ENCODE measurements around the gene PLEKHH2.
"Not testable (repeated sequence)": the region's sequence is repeated elsewhere in the genome, so short reads cannot be mapped to it uniquely, and the experiment has no call there.

PLEKHH2 gene

GRCh38 chr2:43642363-43642762 lies 5.3 kb downstream of the PLEKHH2 start:
- DNase-seq = peak in 1 of 2 experiments; percentile 21

GRCh38 chr2:43643680-43644079 lies 6.6 kb downstream of the PLEKHH2 start:
- DNase-seq = no peak

- DNase-seq = no peak
Observed at GRCh38 chr2:43648994-43649701, 12.1 kb downstream of the PLEKHH2 start.

GRCh38 chr2:43653506-43653905 lies 16.4 kb downstream of the PLEKHH2 start:
- DNase-seq = no peak

GRCh38 chr2:43657241-43657640 lies 20.2 kb downstream of the PLEKHH2 start:
- DNase-seq = no peak

- no peak for DNase-seq
Observed at GRCh38 chr2:43675646-43676321, 38.7 kb downstream of the PLEKHH2 start.

GRCh38 chr2:43676322-43677050 lies 39.4 kb downstream of the PLEKHH2 start, which contains the start of gene C1GALT1C1L:
C1GALT1C1L (minus strand) TSS chr2:43676429; CDS start chr2:43676322, 107 bp downstream.
- no peak for DNase-seq

- not testable (repeated sequence) for DNase-seq
Observed at GRCh38 chr2:43677783-43678182, 40.7 kb downstream of the PLEKHH2 start.

GRCh38 chr2:43685357-43685756 lies 48.3 kb downstream of the PLEKHH2 start:
- DNase-seq = no peak

GRCh38 chr2:43689999-43690398 lies 52.9 kb downstream of the PLEKHH2 start:
- DNase-seq = no peak

- no peak for DNase-seq
Observed at GRCh38 chr2:43692428-43692994, 55.5 kb downstream of the PLEKHH2 start.

GRCh38 chr2:43698140-43698539 lies 61.1 kb downstream of the PLEKHH2 start:
- not testable (repeated sequence) for DNase-seq

- DNase-seq = no peak
Observed at GRCh38 chr2:43699761-43700160, 62.7 kb downstream of the PLEKHH2 start.

- DNase-seq = peak; percentile 22 to 62
Observed at GRCh38 chr2:43701111-43701510, 64.1 kb downstream of the PLEKHH2 start.

- DNase-seq = peak in 1 of 2 experiments; percentile 2
Observed at GRCh38 chr2:43707255-43708015, 70.4 kb downstream of the PLEKHH2 start.

- no peak for DNase-seq
Observed at GRCh38 chr2:43708178-43708577, 71.1 kb downstream of the PLEKHH2 start.

GRCh38 chr2:43708891-43709290 lies 71.8 kb downstream of the PLEKHH2 start:
- no peak for DNase-seq

GRCh38 chr2:43710866-43711265 lies 73.8 kb downstream of the PLEKHH2 start:
- no peak for DNase-seq

- DNase-seq = no peak
Observed at GRCh38 chr2:43714164-43714563, 77.1 kb downstream of the PLEKHH2 start.

- DNase-seq = no peak
Observed at GRCh38 chr2:43715300-43716098, 78.4 kb downstream of the PLEKHH2 start.

- DNase-seq = no peak
Observed at GRCh38 chr2:43717322-43717721, 80.3 kb downstream of the PLEKHH2 start.

All from Kasumi-1 (cell line).